ENCODE data around the gene TSHZ1.

TSHZ1 gene

GRCh38 chr18:75290737-75291358 lies 80.3 kb downstream of the TSHZ1 start:
- DNase-seq (ENCODE audit: extremely low read depth in 1 of 2, low read depth in 1 of 2) = no peak

GRCh38 chr18:75291460-75291859 lies 80.9 kb downstream of the TSHZ1 start:
- DNase-seq (ENCODE audit: extremely low read depth in 1 of 2, low read depth in 1 of 2) = no peak

GRCh38 chr18:75293591-75293990 lies 83.0 kb downstream of the TSHZ1 start:
- DNase-seq (ENCODE audit: extremely low read depth in 1 of 2, low read depth in 1 of 2) = no peak

GRCh38 chr18:75297731-75298130 lies 87.1 kb downstream of the TSHZ1 start:
- DNase-seq (ENCODE audit: extremely low read depth in 1 of 2, low read depth in 1 of 2) = no peak

GRCh38 chr18:75304678-75305557 lies 94.3 kb downstream of the TSHZ1 start:
- no peak for DNase-seq (ENCODE audit: extremely low read depth in 1 of 2, low read depth in 1 of 2)

- DNase-seq (ENCODE audit: extremely low read depth in 1 of 2, low read depth in 1 of 2) = no peak
These were observed 95.4 kb downstream of the TSHZ1 start for GRCh38 chr18:75305984-75306383.

- no peak for DNase-seq (ENCODE audit: extremely low read depth in 1 of 2, low read depth in 1 of 2)
These were observed 96.9 kb downstream of the TSHZ1 start for GRCh38 chr18:75307530-75307929.

- no peak for DNase-seq (ENCODE audit: extremely low read depth in 1 of 2, low read depth in 1 of 2)
These were observed 99.0 kb downstream of the TSHZ1 start for GRCh38 chr18:75309564-75309963.

- no peak for DNase-seq (ENCODE audit: extremely low read depth in 1 of 2, low read depth in 1 of 2)
These were observed 103.5 kb downstream of the TSHZ1 start for GRCh38 chr18:75314117-75314516.

GRCh38 chr18:75314606-75315005 lies 104.0 kb downstream of the TSHZ1 start:
- DNase-seq (ENCODE audit: extremely low read depth in 1 of 2, low read depth in 1 of 2) = no peak

- DNase-seq (ENCODE audit: extremely low read depth in 1 of 2, low read depth in 1 of 2) = no peak
These were observed 105.6 kb downstream of the TSHZ1 start for GRCh38 chr18:75316223-75316622.

- DNase-seq (ENCODE audit: extremely low read depth in 1 of 2, low read depth in 1 of 2) = no peak
These were observed 106.2 kb downstream of the TSHZ1 start for GRCh38 chr18:75316826-75317225.

GRCh38 chr18:75317300-75317699 lies 106.7 kb downstream of the TSHZ1 start:
- DNase-seq (ENCODE audit: extremely low read depth in 1 of 2, low read depth in 1 of 2) = no peak

- DNase-seq (ENCODE audit: extremely low read depth in 1 of 2, low read depth in 1 of 2) = no peak
These were observed 107.1 kb downstream of the TSHZ1 start for GRCh38 chr18:75317703-75318102.

- no peak for DNase-seq (ENCODE audit: extremely low read depth in 1 of 2, low read depth in 1 of 2)
These were observed 109.3 kb downstream of the TSHZ1 start for GRCh38 chr18:75319905-75320304.

GRCh38 chr18:75320506-75320905 lies 109.9 kb downstream of the TSHZ1 start:
- DNase-seq (ENCODE audit: extremely low read depth in 1 of 2, low read depth in 1 of 2) = no peak

- DNase-seq (ENCODE audit: extremely low read depth in 1 of 2, low read depth in 1 of 2) = no peak
These were observed 110.8 kb downstream of the TSHZ1 start for GRCh38 chr18:75321431-75321830.

GRCh38 chr18:75322206-75322605 lies 111.6 kb downstream of the TSHZ1 start:
- no peak for DNase-seq (ENCODE audit: extremely low read depth in 1 of 2, low read depth in 1 of 2)

GRCh38 chr18:75323821-75324585 lies 113.4 kb downstream of the TSHZ1 start:
- DNase-seq (ENCODE audit: extremely low read depth in 1 of 2, low read depth in 1 of 2) = no peak

GRCh38 chr18:75324686-75325257 lies 114.2 kb downstream of the TSHZ1 start:
- no peak for DNase-seq (ENCODE audit: extremely low read depth in 1 of 2, low read depth in 1 of 2)

- DNase-seq (ENCODE audit: extremely low read depth in 1 of 2, low read depth in 1 of 2) = peak in 1 of 2 donors; percentile 11
These were observed 119.2 kb downstream of the TSHZ1 start for GRCh38 chr18:75329753-75330152.
